HG03066 (cell line): ENCODE results near the gene ORC1.

Experiments used
- ATAC-seq: cut with Tn5 transposase; IDR thresholded peaks from one replicate; pipeline ENCODE4 v1.9.1; 2021; ENCODE audit warnings: low read depth; ENCODE audit not compliant: unreplicated experiment

ORC1 gene

DNA sequence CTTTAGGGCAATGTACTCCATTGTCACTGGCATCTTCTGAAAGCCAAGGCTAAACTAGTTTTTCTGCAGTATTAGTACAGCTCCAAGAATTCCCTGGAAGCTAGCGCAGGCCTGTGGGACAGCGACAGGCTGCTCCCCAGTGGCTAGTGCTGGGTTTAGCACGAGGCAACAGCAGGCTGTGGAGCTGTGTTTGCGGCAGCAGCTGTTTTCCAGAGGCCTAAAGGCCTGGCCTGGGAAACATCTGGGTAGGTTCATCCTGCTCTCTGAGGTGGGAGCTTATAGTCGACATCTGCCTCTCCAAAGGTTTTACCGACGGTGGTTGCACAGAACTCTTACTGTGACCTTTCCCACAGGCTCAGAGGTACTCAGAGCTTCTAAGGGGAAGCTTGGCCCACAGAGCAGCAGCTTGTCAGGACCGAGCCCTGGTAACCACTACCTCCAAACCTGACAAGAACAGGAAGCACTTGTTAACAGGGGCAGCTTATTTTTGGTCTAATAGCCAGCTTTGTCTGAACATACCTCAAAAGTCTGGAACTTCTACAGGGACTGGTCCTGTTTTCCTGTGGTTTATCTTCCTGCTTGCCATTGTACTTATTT is 55.4 kb downstream of the ORC1 start:
- ATAC-seq = no peak

DNA sequence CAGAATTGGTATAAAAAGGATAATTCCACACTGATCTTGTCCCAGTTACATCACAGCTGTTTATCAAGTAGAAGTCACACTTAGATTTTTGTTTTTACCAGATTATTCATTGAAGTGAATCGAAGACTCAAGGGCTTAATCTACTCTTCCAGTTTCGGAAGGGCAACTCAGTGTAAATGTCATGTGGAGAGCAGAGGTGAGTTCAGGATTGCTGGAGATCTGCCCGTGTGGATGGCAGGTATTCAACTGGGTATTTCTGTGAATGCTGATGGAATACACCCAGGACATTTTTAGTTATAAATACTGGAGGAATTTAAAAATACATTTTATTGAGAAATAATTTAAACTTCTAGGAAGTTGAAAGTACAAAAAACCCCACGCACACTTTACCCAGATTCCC is 57.6 kb downstream of the ORC1 start:
- no peak for ATAC-seq

DNA sequence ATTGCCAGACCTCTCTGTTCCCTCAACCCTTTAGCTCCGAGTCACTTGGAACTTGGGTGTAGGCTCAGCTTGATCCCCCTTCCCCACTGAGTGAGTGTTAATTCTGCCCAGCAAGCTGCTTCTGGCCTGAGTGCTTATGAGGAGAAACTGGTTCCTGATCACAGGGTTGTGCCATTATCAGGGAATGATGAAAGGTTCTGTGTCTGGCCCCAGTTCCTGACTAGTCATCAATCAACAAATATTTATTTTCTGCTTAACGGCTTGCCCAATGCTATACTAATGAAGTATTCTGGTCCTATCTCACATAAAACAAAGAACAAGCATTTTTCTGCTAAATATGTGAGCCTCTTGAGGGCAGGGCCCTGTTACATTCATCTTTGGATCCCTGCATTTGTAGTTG is 59.0 kb downstream of the ORC1 start:
- ATAC-seq = no peak

DNA sequence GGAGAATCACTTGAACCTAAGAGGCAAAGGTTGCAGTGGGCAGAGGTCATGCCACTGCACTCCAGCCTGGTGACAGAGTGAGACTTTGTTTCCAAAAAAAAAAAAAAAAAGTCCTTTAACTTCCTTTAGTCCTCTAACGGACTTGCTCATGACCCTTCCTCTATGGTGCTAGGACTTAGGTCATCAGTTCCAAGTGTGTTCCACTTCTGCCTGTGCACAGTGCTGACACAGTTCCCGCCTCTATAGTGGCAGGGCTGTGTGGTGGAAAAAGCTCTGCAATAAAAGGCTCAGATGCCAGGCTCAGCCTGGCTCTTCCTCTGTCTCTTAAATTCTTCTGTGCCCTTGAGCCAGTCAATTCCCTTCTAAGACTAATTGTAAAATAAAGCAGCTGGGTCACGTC is 60.2 kb downstream of the ORC1 start:
- no peak for ATAC-seq

DNA sequence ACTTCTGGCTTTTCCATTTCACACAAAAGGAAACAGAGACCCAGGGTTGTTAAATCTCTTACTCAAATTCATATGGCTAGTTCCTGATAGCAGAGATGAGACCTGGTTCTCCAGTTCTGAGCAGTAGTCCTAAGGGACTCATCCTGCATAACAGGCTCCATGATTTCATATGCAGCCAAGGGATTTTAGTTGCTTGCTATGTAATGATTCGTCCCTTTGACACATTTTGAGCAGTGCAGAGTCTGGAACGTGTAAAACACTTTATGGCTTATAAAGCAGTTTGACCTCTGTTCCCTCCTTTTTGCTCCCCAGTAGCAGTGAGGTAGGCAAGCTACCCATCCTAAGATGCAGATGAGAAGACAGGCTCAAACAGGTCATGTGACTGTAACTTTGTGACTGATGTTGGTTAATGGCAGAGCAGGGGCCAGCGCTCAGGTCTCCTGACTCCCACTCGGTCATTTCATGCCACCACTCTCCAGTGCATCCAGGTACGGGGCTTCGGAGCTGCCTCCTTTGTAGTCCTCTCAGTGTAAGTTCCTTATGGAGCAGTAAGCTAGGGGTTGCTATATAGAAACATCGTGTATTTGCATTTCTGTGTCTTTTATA is 62.5 kb downstream of the ORC1 start:
- ATAC-seq = no peak

DNA sequence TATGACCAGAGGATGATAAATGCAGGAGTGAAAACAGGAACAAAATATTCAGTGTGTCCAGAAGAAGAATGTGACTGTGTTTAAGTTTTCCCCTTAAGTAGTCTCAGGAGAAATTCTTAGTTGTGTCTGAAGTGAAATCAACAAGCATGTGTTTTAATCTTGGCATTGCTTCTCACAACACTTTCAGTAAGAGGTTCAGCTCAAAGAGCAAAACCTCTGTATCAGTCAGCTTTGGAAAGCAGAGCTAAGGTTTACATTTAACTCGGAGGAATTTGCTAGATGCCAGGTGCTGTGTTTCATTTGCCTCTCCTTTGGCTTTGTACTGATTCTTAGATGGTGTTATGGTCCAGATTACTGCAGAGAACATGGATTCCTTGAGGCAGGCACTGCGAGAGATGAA is 66.8 kb downstream of the ORC1 start:
- no peak for ATAC-seq

DNA sequence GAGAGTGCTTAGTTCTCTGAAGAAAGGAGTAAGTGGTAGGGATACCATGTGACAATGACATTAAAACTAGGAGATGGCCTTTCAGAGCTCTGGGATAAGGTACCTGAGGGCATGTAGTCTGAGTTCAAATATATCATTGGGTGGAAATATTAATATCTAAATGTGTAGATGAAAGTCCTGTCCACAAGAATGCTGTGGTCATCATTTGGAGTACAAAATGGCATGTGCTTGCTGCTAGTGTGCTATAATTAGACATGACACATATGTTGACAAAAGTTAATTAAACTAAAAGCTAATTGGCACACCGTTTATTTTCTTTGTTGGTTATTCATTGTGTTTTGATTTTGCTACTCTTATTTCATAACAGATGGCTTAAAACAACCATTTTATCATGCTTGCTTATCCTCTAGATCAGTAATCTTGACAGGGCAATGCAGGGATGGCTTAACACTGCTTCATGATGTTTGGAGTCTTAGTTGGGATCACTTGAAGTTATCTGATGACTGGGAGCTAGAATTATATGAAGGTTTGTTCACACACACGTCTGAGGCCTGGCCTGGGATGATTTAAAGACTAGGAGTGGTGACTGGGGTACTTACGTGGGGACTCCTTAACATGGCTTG is 69.2 kb downstream of the ORC1 start:
- no peak for ATAC-seq

DNA sequence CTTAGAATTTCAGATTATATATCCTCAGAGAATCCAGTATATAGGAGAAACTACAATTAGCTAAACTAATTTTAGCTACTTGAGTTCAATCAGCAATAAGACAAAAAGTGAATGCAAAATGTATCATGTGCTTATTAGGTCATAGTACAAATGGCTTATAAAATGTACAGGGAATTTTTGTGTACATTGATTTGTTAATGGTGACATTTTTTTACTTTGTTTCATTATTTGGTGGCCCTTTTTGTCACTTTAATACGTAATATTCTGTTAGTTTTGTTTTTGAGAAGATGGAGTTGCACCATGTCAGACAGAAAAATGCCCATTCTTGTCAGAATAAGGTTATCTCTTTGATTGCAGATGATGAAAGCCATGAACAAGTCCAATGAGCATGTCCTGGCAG is 71.8 kb downstream of the ORC1 start:
- ATAC-seq = no peak

DNA sequence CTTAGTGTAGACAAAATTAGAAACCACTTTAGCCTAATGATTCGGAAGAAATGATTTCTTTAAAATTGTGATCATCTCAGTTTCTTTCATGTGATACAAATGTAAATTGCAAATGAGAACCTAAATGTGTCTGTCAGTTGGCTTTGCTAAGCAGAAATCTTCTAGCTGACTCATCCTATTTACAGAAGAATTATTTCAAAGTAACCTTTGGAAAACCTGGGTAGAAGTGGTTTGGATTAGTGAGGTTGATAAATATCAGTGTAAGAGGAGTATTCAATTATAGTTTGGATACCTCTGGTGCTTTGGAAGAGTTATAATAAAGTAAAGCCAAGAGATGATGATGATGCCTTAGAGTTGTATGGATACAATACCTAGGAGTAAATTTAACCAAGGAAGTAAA is 75.6 kb downstream of the ORC1 start:
- no peak for ATAC-seq

DNA sequence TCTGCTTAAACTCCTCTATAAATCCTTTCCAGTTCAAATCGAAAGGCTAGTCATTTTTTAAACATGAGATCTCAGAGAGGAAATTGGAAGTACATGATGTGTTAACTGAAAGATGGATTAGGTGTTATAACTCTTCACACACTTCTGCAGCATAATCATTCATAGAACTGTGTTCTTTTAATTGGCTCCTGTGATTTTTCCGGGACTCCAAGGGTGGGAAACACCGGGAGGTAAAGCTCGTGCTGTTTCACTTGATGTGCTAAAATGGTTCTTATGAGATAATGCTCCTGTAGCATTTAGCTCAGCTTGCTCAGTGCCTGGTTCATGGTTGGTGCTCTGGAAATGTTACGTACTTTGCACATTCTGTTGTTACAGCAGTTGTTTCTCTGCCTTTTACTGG is 78.4 kb downstream of the ORC1 start:
- ATAC-seq = no peak

DNA sequence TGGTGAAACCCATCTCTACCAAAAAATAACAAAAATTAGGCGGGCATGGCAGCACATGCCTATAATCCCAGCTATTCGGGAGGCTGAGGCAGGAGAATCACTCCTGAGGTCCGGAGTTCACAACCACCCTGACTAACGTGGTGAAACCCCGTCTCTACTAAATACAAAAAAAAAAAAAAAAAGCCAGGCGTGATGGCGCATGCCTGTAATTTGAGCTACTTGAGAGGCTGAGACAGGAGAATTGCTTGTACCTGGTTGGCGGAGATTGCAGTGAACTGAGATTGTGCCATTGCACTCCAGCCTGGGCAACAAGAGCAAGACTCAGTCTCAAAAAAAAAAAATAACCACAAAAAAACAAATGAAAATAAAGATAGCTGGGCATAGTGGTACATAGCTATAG is 80.5 kb downstream of the ORC1 start:
- no peak for ATAC-seq
